ENCODE results near the gene ROBO4.

- no peak for TF ChIP-seq EZH2phosphoT487 (IDR thresholded peaks at IDR 0.05; ENCODE audit: borderline replicate concordance, low read depth, low read length)
- TF ChIP-seq CTCF (conservative IDR thresholded peaks at IDR 0.05; ENCODE audit: low read length) = no peak
Observed at GRCh38 chr11:124935548-124936514, 38.2 kb upstream of the ROBO4 start, which contains the start of gene HEPACAM.

Data from OCI-LY7 (cell line).